Aorta (tissue), 5 donors: Measurements from ENCODE around the gene FFAR1. TPM values are rescaled to one million over a fixed set of nuclear protein-coding genes. Genes with fewer than 3 reads are reported as not detected.

Source experiments
- ATAC-seq: fragments of 200-7000 bp; cut with Tn5 transposase; one replicate; pipeline ENCODE4 v1.9.1; 2022; ENCODE audit warnings: moderate library complexity; ENCODE audit not compliant: low FRiP score
- DNase-seq, 2 donors: peaks; one replicate each; pipeline ENCODE4 v3.0.0-alpha.2; 2020
- H3K27ac ChIP-seq, 2 donors: one replicate each; pipeline ENCODE4 v1.5.1; 2013; ENCODE audit warnings: low read length in 2 of 2, mild to moderate bottlenecking in 2 of 2, moderate library complexity in 2 of 2, control low read depth in 1 of 2, inconsistent platforms in 1 of 2, low read depth in 1 of 2
- H3K27me3 ChIP-seq, 2 donors: one replicate each; pipeline ENCODE4 v1.6.1; 2013; ENCODE audit warnings: control low read depth in 1 of 2, low read length in 1 of 2, mild to moderate bottlenecking in 1 of 2, moderate library complexity in 1 of 2; ENCODE audit not compliant: insufficient read depth in 2 of 2, control insufficient read depth in 1 of 2
- H3K36me3 ChIP-seq, 2 donors: one replicate each; pipeline ENCODE4 v1.6.1; 2013; ENCODE audit warnings: control low read depth in 1 of 2, low read length in 1 of 2, mild to moderate bottlenecking in 1 of 2; ENCODE audit not compliant: insufficient read depth in 2 of 2, control insufficient read depth in 1 of 2
- H3K4me1 ChIP-seq, 2 donors: one replicate each; pipeline ENCODE4 v1.6.1; 2013; ENCODE audit warnings: low read length in 2 of 2, control low read depth in 1 of 2, mild to moderate bottlenecking in 1 of 2, moderate library complexity in 1 of 2; ENCODE audit not compliant: insufficient read depth in 2 of 2, control insufficient read depth in 1 of 2
- H3K4me3 ChIP-seq, 2 donors: one replicate each; pipeline ENCODE4 v1.5.1; 2013; ENCODE audit warnings: low read length in 2 of 2, control low read depth in 1 of 2, mild to moderate bottlenecking in 1 of 2
- H3K9me3 ChIP-seq: one replicate; pipeline ENCODE4 v1.6.1; 2013; ENCODE audit warnings: mild to moderate bottlenecking, low read length; ENCODE audit not compliant: control insufficient read depth
- WGBS, 2 donors: extraction: QIAGEN DNeasy Blood & Tissue Kit; methylation state at CpG; one replicate each; pipeline ENCODE4 v1.1.7; 2013; 5-methylcytosine and 5-hydroxymethylcytosine counted together
- intact Hi-C, 2 donors: fragments of 100-400 bp; cut with DNase I; formaldehyde crosslinking; loops; one replicate each; pipeline versions ENCODE4 v1.14.2 to v1.15.0; 2022
- polyA plus RNA-seq, 2 donors: library from polyadenylated mRNA; stranded (reverse); fragments of 200-250 nt; gene quantifications; one replicate each; pipeline ENCODE4 v1.2.3, GENCODE V29; 2013
- total RNA-seq, 2 donors: library from RNA; stranded (reverse); fragmentation: NEBNext Ultra II Directional; extraction: Animal tissue kit (Norgen Biotek cat#: 25700); gene quantifications; one replicate each; pipeline ENCODE4 v1.2.1, GENCODE V29; 2021
- donor health status: healthy with polysubstance abuse.
- donor health status: Bipolar disorder and iron deficiency.
- donor health status: DM: no; HTN: no; CAD: no.
- donor health status: DM: no; HTN: no; CAD: no.
- donor health status: DM: yes; HTN: yes; CAD: no.

The FFAR1 gene
- total and polyA plus RNA-seq, 4 donors: not detected

GRCh38 chr19:35311901-35312665 is 35.6 kb upstream of the FFAR1 start:
- no peaks in the 10 kb centered on the region for H3K27me3 ChIP-seq
- ATAC-seq: no peak
- H3K9me3 ChIP-seq: no peaks in the 10 kb centered on the region
- H3K4me3 ChIP-seq: no peak overlapping the region
- H3K36me3 ChIP-seq: no peaks in the 10 kb centered on the region
- no peak for DNase-seq
- H3K4me1 ChIP-seq: no peaks in the 10 kb centered on the region
- H3K27ac ChIP-seq: no peak overlapping the region
- WGBS, 2 donors: 83 to 87% methylated on average over 21 of the region's 21 CpGs
- intact Hi-C loops: no loop called here

GRCh38 chr19:35313587-35313986 is 34.1 kb upstream of the FFAR1 start:
- Histone ChIP-seq H3K4me3 (no peak overlapping the region), H3K4me1 (no peaks in the 10 kb centered on the region), H3K27ac (no peak overlapping the region), H3K36me3 (no peaks in the 10 kb centered on the region), H3K27me3 (no peaks in the 10 kb centered on the region), H3K9me3 (no peaks in the 10 kb centered on the region)
- DNase-seq (no peak), ATAC-seq (no peak)
- WGBS, 2 donors: 33% methylated on average over 7 of the region's 7 CpGs
- intact Hi-C loops: no loop called here

DNA sequence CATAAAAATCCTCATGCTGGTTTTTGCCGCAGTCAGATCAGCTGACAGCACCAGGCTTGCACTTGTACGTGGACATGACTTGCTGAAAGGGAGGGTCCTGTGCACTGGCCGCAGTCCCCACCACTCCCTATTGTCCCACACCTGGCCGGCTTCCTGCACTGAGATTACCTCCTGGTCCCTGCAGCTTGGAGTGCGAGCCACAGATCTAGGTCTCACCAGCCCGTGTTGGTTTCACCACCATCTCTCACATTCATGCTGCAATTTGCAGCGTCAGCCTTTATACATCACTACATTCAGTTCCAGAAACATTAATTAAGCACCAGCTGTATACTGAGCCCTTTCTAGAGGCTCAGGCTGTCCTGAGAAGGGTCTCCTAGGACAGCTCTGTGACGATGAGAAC is 33.7 kb upstream of the FFAR1 start:
- ATAC-seq: no peak
- WGBS, 2 donors: 84 to 86% methylated on average over 8 of the region's 8 CpGs
- no peak for DNase-seq
- H3K36me3 ChIP-seq: no peaks in the 10 kb centered on the region
- no peak overlapping the region for H3K4me3 ChIP-seq
- no peaks in the 10 kb centered on the region for H3K4me1 ChIP-seq
- intact Hi-C loops: no loop called here
- H3K27me3 ChIP-seq: no peaks in the 10 kb centered on the region
- H3K9me3 ChIP-seq: no peaks in the 10 kb centered on the region
- no peak overlapping the region for H3K27ac ChIP-seq

GRCh38 chr19:35314858-35315470 is 32.7 kb upstream of the FFAR1 start:
- no peaks in the 10 kb centered on the region for H3K9me3 ChIP-seq
- DNase-seq: no peak
- intact Hi-C loops: no loop called here
- no peaks in the 10 kb centered on the region for H3K36me3 ChIP-seq
- ATAC-seq: no peak
- H3K27me3 ChIP-seq: no peaks in the 10 kb centered on the region
- 73 to 82% methylated on average over 10 of the region's 10 CpGs for WGBS, 2 donors
- H3K4me1 ChIP-seq: no peaks in the 10 kb centered on the region
- H3K27ac ChIP-seq: no peak overlapping the region
- no peak overlapping the region for H3K4me3 ChIP-seq

GRCh38 chr19:35315883-35316282 is 31.8 kb upstream of the FFAR1 start:
- no peaks in the 10 kb centered on the region for H3K4me1 ChIP-seq
- DNase-seq (no peak), ATAC-seq (no peak)
- intact Hi-C loops: no loop called here
- H3K27me3 ChIP-seq: no peaks in the 10 kb centered on the region
- H3K9me3 ChIP-seq: no peaks in the 10 kb centered on the region
- no peaks in the 10 kb centered on the region for H3K36me3 ChIP-seq
- no peak overlapping the region for H3K27ac ChIP-seq
- WGBS, 2 donors: 76 to 78% methylated on average over 9 of the region's 9 CpGs
- H3K4me3 ChIP-seq: no peak overlapping the region

DNA sequence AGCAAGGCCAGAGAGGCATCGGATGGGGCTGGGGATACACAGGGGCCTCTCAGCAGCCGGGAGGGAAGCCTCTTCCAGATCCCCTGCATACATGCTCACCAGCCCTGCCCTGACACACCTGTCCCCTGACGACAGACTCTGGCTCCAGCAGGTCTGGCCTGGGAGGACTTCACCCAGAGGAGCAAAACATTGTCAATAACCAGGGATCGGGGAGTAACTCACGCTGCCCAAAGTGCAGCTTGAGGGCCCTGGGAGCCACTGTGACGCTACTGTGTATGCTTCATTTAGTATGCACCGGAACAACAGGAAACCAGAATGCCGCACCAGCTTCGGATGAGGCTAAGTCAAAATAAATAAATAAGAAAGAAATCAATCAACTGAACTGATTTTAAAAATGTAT is 31.1 kb upstream of the FFAR1 start:
- 73 to 78% methylated on average over 9 of the region's 9 CpGs for WGBS, 2 donors
- H3K27me3 ChIP-seq: no peaks in the 10 kb centered on the region
- no peak for ATAC-seq

DNA sequence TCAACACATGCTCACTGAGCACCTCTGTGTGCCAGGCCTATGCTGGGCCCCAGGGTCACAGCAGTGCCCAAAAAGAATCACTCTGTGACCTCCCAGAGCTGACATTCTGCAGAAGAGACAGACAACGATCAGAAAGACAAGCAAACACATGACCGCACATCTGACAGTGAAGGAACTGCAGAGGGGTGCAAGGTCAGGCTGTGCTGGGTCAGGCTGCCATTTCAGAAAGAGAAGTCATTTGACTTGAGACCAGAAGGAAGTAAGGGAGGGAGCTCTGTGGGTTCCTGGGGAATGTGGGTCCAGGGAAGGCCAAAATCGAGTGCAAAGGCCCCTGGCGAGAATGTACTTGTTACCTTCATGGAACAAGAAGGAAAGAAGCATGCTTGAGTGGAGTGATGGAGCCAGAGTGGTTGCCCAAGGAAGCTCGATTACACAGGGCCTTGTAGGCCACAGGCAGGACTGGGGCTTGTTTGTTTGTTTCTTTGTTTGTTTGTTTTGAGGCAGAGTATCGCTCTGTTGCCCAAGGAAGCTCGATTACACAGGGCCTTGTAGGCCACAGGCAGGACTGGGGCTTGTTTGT is 30.1 kb upstream of the FFAR1 start:
- intact Hi-C loops: no loop called here
- Histone ChIP-seq H3K4me3 (no peak overlapping the region), H3K9me3 (no peaks in the 10 kb centered on the region), H3K36me3 (no peaks in the 10 kb centered on the region), H3K4me1 (no peaks in the 10 kb centered on the region), H3K27me3 (no peaks in the 10 kb centered on the region), H3K27ac (no peak overlapping the region)
- ATAC-seq (no peak), DNase-seq (no peak)
- WGBS, 2 donors: 70 to 73% methylated on average over 7 of the region's 7 CpGs

More for the DNA sequence above, 31.1 kb upstream of the FFAR1 start:
- no peak overlapping the region for H3K4me3 ChIP-seq
- H3K27ac ChIP-seq: no peak overlapping the region
- no peaks in the 10 kb centered on the region for H3K9me3 ChIP-seq
- no peaks in the 10 kb centered on the region for H3K36me3 ChIP-seq
- no peak for DNase-seq
- intact Hi-C loops: no loop called here
- no peaks in the 10 kb centered on the region for H3K4me1 ChIP-seq

DNA sequence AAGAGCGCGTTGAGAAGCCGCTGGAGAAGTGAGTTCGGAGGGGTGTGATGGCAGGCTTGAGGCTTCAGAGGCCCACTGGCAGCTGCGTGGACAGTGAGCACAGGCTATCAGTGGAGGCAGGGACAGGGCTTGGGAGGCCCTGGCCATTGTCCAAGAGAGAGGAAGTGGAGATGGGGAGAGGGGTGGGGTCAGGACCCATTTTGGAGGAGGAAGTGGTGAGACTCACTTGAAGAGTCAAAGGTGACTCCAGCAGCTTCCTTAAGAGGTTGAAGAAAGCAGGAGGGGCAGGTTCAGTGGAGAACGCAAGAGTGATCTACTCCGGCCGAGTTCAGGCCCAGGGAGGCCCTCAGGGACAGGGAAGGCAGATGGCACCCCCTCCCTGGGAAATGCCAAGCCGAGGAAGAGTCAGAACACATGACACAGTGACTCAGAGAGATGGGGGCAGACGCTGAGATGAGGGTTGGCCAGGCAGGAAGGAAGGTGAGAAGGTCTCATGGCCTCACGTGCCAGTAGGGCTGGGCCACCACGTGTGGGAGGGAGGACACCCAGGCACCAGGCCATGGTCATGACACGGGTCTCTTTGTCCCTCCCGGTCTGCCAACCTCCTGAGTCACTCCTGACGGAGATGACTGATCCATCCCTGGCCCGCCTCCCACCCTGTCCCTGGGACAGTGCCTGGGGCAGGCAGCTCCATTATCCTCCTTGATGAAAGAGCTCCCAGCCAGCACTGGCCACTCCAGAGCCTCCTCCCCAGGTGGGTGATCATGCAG is 28.8 kb upstream of the FFAR1 start:
- intact Hi-C loops: no loop called here
- peak; percentile 64 for ATAC-seq

More for the DNA sequence above, 28.8 kb upstream of the FFAR1 start:
- WGBS, 2 donors: 63 to 64% methylated on average over 16 of the region's 16 CpGs
- H3K27ac ChIP-seq: no peak overlapping the region
- H3K27me3 ChIP-seq: no peaks in the 10 kb centered on the region
- H3K36me3 ChIP-seq: no peaks in the 10 kb centered on the region
- H3K4me1 ChIP-seq: no peaks in the 10 kb centered on the region
- DNase-seq: peak; percentile 79 to 82
- H3K4me3 ChIP-seq: no peak overlapping the region
- H3K9me3 ChIP-seq: no peaks in the 10 kb centered on the region
